CD4-positive, alpha-beta T cell treated with Interferon gamma for 1 hour (primary cell): ENCODE results near the gene IFI16.
"Not testable (repeated sequence)": the region's sequence is repeated elsewhere in the genome, so short reads cannot be mapped to it uniquely, and the experiment has no call there.

ENCODE experiments used
- DNase-seq: peaks from one replicate; pipeline ENCODE4 v3.0.0-alpha.2; 2020

Gene IFI16

GRCh38 chr1:159009704-159010361 lies at the start of gene IFI16:
TSS of gene IFI16 (plus strand) at chr1:159009907. CDS start at chr1:159014681, 4,774 bp downstream.
- DNase-seq, result peak; percentile 66

- no peak for DNase-seq
Measured at GRCh38 chr1:158961178-158961577, 48.5 kb upstream of the IFI16 start.

DNA sequence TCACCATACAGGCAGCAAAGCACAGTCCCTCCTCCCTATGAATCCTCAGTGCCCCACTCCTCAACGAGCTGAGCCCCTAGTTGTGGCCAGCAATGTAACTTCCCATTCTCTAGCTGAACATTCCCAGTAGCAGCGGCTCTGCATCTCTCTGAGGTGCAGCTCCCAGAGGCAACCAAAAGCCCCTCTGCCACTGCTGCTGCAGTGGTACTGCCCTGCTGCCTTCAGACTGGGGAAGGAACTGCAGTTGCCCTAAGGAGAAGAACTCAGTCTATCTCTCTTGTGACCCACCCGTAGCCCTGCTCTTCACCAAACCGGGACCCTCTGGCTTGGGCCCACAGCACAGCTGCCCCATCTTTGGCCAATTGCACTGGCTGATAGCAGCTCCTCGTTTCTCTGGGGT lies 46.7 kb upstream of the IFI16 start:
- no peak for DNase-seq

DNA sequence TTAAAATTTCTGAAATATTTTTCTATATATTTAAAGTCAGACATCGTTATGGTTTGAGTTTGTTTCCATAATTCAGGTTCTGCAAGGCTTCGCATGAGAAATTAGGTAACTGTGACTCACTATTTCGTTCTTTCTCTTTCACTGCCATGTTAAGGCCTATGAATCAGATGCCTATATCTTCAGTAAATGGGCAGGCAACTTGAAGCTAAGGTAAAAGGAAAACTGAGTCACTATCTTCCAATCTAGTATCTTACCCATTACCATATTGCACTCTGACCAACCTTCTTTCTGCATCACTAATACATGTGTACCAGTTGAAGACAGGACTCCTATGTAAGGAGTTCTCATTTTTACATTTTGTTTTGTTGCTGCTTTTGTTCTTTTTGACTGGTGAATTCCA lies 40.5 kb upstream of the IFI16 start:
- no peak for DNase-seq

- DNase-seq, result no peak
Measured at GRCh38 chr1:158969855-158970254, 39.9 kb upstream of the IFI16 start.

DNA sequence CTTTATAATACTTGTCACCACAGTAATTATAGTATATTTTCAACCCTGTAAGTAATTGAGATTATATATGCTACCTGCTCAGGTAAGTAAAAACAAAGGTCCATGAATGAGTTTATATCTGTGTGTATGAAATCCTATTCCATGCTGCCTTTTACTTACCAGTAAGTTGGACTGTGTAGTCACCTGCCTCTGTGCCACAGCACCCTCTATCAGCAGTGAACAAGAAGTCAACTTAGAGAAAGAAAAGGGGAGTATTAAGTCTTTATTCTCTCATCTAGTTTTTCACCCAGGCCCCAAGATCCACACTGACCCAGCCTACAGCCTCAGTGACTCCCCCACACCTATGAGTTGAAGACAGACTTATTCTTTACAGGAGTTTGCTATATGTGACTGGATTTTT lies 36.9 kb upstream of the IFI16 start:
- no peak for DNase-seq

DNA sequence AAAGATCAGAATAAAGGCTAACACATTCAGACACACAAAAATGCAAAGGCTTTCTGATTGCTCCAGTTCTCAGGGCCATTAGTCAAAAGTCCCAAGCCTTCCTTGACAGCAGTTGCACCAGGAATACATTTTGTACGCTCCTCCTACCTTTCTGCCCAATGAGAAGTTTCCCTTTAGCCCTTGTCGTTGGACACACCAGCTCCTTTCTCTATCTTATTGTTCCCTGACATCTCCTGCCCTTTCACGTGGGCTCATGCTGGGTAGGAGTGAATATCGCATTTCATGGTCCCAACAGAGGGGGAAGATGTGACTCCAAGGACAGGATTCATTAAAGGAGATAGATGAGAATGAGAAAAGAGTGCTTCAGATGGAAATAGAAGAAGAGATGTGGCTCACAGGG lies 33.5 kb upstream of the IFI16 start:
- no peak for DNase-seq

DNA sequence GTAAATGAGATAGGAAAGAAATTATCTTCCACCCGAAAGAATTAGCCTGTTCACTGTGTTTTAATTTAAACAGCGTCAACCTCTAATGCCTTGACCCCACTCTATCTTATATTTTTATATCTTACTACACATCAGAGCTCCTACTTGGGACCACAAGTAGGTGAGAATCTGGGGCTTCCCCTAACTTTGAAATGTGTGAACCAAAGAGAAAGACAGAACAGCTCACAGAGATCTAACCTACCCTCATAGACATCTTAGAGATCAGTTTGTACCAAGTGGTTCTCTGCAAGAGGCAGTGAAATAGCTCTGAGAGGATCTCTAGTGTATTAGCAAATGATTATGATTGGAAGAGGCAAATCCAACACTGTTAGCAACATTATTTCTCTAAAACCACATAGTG lies 31.0 kb upstream of the IFI16 start:
- DNase-seq, result no peak

DNA sequence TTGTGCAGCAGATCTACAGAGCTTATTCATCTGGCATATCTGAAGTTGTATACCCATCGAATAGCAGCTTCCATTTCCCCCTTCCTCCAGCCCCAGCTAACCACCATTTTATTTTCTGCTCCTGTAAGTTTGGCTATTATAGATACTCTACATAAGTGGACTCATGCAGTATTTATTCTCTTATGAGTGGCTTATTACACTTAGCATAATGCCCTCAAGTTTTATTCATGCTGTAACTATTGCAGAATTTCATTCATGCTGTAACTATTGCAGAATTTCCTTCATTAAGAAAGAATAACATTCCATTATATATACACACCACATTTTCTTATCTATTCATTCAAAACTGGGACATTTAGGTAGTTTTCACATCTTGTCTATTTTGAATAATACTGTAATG lies 30.5 kb upstream of the IFI16 start:
- no peak for DNase-seq

DNA sequence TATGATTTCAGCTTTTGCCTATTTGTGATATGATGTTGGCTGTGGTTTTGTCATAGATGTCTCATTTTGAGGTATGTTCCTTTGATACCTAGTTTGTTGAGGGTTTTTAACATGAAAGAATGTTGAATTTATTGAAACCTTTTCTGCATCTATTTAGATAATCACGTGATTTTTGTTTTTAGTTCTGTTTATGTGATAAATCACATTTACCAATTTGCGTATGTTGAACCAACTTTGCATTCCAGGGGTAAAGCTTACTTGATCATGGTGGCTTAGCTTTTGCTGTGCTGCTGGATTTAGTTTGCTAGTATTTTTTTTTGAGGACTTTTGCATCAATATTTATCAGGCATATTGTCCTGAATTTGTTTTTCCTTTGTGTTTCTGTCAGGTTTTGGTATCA lies 26.5 kb upstream of the IFI16 start:
- DNase-seq, result no peak

DNA sequence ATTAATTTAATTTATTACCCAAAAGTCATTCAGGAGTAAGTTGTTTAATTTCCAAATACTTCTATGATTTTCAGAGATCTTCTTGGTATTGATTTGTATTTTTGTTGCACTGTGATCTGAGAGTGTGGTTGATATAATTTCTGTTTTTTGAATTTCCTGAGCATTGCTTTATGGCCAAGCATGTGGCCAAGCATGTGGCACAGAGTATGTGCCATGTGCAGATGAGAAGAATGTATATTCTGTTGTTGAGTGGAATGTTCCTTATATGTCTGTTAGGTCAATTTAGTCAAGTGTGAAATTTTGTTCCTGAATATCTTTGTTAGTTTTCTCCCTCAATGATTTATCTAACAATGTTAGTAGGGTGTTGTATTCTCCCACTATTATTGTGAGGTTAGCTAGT lies 25.3 kb upstream of the IFI16 start:
- DNase-seq, result no peak

GRCh38 chr1:158989424-158989823 lies 20.3 kb upstream of the IFI16 start:
- no peak for DNase-seq

DNA sequence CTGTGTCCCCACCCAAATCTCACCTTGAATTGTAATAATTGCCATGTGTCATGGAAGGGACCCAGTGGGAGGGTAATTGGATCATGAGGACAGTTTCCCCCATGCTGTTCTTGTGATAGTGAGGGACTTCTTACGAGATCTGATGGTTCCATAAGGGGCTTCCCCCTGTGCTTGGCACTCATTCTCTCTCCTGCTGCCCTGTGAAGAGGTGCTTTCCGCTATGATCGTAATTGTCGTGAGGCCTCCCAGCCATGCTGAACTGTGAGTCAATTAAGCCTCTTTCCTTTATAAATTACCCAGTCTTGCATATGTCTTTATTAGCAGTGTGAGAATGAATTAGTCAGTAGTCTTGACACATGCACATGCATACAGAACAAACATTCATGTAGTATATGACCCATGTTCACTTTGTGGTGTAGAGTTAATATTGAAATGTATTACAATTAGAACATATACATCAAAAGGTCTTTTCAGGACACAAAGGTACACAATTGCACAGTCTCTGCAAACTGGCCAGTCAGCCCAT lies 16.9 kb upstream of the IFI16 start:
- no peak for DNase-seq

DNA sequence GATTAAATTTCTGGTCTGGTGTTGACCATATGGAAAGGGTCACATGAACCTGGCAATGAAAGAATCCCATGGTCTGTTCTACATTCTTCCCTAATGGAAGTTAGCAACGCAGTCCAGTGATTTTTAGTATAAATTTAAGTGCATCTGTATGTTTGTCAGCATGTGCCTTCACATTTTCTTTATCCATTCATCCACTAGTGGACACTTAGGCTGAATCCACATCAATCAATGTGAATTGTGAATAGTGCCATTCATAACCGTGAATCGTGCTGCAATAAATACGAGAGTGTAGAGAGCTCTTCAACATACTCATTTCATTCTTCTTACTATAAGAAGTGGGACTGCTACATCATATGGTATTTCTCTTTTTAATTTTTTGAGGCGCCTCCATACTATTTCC lies 12.7 kb upstream of the IFI16 start:
- DNase-seq, result no peak

GRCh38 chr1:158998037-158998780 lies 11.5 kb upstream of the IFI16 start:
- DNase-seq, result no peak

- peak; percentile 7 for DNase-seq
Measured at GRCh38 chr1:158998781-158999161, 10.9 kb upstream of the IFI16 start.

- DNase-seq, result no peak
Measured at GRCh38 chr1:158999316-159000069, 10.2 kb upstream of the IFI16 start.

DNA sequence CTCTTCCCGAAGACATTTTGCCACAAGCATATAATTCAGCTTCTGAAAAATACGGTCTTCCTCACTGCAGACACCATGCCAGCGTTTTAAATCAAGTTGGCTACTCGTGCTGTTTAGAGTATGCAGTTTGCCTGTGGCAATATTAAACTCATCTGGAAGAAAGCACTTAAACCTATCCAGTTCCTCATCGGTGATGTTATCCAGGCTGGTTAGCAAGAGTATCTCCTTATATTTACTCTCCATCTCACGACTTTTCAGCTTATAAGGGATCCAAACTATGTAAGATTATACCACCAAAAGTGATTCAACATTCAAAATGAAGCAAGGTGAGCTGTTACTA lies 9.7 kb upstream of the IFI16 start:
- no peak for DNase-seq

- DNase-seq, result no peak
Measured at GRCh38 chr1:159000625-159001024, 9.1 kb upstream of the IFI16 start.

DNA sequence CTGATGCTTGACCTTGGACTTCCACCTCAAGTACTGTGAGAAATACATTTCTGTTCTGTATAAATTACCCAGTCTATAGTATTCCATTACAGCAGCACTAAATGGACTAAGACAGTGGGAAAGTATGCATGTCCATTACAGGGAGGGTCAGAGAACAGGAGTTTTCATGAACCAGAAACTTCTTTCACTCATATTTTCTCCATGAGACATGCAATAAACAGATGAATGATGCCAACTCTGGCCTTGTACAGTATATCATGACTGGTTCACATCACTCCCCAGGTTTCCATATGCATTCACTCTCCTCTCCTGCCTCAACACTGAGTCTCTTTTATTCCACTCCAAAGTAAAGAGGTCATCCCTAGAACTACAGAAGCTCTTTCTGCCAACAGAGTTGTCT lies 4.5 kb upstream of the IFI16 start:
- DNase-seq, result no peak

- DNase-seq, result no peak
Measured at GRCh38 chr1:159005676-159006075, 4.0 kb upstream of the IFI16 start.

DNA sequence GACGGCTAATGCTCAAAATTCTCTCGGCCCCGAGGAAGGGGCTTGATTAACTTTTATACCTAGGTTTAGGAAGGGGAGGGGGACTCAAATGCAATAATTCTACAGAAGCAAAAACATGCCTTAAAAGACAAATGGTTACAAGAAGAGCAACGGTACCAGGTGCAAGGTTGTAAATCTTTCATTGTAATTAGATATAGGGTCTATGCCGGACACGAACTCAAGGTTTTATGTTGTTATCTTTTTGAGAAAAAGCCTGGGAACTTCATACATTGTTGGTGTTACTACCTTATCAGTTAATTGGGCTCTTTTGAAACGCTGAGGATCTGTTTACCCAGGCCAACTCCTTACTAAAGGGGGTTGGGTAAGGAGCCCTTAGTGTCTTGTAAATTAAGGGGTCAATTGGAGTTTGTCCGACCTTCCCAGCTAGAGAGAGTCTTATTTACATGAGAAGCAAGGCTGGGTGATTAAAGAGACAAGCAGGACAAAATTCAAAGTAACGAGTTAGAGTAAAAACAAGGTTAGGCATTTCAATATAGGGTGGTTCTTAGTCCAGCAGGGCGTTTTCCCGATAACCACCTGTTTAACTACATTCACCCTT lies 3.4 kb upstream of the IFI16 start:
- DNase-seq, result not testable (repeated sequence)

DNA sequence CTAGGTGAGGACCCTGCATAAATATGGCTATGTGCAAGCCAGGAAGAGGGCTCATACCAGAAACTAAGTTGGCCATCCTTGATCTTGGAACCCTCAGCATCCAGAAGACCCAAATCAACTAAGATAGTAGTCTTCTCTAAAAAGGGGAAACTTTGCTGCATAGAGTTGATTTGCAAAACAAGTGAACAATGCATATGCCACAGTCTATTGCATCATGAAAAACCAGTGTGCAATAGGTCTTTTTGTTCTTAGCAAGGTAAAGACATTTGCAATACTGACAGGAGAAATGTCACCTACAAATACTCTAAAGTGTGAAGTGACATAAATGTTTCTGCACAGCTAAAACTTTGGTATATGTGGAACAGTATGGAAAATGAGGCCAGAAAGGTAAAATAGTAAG lies 2.0 kb upstream of the IFI16 start:
- DNase-seq, result no peak
